CD4-positive, alpha-beta T cell treated with Interleukin-1 beta for 1 hour (primary cell): ENCODE measurements around the gene ADAMTSL3.

ENCODE experiments used
- DNase-seq, 2 donors: peaks; one replicate each; pipeline ENCODE4 v3.0.0-alpha.2; 2020 to 2022

Gene ADAMTSL3

DNA sequence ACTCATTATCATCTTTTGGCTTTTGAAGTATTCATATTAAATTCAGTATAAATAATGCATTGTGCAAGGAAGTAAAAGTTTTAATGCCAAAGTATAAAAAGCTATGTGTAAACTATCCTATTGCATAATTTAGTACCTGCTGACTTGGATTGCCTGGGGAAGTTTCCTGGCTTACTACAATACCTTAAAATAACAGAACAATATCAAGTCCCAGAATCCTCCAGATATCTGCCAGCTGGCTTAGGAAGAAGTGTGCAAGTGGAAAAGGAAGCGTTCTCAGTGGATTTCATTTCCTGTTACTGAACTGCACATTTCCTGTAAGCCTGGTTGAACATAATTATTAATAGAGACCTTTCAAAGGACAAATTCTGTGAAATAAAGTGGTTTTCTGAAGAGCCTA lies 236.7 kb downstream of the ADAMTSL3 start:
- no peak for DNase-seq

GRCh38 chr15:83892498-83892897 lies 238.6 kb downstream of the ADAMTSL3 start:
- DNase-seq, result no peak

DNA sequence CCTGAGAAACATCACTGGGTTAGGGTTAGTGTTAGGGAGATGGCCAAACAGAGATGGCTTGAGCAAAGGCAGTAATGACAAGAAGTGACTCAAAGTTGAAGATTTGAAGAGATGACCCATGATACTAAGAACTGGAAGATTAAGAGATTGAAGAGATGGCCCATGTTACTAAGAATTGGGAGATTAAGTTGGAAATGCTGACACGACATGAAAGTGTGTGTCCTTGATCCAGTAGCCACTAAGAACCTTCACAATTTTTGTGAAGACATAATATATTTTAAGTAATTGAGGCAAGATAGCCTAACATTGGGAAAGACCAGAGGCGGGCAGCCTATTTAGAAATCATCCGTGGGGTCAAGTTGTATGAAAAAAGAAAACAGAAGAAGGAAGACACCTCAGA lies 239.4 kb downstream of the ADAMTSL3 start:
- DNase-seq, result no peak

- no peak for DNase-seq
Measured at GRCh38 chr15:83897037-83897436, 243.1 kb downstream of the ADAMTSL3 start.

DNA sequence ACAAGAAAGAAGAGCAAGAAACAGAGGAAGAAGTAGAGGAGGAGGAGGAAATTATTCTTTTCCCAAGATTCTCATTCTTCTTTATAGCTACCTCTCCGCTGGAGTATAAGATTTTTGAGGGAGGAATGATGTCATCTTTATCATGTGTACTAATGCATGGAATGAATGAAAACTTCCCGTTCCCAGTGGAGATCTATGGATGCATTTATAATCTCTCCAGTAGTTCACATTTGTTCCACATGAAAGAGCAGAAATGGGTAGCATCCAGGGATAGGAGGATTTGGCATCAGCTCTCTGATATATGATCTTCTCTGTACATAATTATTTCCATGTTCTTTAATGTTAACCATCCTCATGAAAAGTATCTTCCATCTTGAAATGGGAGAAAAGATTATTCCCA lies 244.4 kb downstream of the ADAMTSL3 start:
- no peak for DNase-seq

GRCh38 chr15:83899670-83900069 lies 245.7 kb downstream of the ADAMTSL3 start:
- no peak for DNase-seq

DNA sequence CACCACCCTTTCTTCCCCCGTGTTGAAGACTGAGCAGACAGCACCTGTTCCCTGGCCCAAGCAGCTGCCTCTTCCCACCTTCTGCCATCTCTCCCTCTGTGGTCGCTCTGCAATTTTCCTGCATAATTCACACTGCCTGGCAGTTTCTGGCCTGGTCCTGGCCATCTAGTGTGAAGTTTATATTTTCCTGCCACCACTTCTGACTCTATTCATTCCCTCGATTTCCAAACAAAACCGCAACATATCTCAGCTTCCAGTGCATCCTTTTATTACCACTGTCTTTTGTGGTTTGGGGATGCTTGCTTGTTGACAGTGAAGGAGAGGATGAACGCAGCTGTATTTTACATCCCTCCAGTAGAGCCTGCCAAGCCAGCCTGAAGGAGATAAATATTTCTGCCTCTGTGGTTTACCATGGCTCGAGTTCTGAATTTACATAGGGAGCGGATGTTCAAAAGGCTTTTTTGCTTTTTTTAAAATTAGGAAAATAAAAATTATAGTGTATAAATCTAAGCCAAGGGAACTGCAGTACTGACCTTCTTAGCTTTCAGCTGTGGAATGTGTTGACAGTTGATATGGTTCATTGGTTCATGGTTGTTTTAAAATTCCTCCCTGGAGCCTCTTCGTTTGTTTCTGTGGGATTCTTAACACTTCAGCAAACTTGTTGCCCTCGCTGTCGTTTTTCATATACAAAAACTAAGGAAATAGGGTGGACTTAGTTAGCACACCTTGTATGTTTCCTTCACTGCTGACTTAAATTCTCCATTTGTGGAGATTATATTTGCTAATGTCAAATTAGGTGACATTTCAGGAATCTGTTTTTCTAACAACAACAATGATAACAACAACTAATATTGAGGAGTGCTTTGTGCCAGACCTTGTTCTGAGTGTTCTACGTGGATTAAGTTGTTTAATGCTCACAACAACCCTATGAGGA lies 250.5 kb downstream of the ADAMTSL3 start:
- no peak for DNase-seq

DNA sequence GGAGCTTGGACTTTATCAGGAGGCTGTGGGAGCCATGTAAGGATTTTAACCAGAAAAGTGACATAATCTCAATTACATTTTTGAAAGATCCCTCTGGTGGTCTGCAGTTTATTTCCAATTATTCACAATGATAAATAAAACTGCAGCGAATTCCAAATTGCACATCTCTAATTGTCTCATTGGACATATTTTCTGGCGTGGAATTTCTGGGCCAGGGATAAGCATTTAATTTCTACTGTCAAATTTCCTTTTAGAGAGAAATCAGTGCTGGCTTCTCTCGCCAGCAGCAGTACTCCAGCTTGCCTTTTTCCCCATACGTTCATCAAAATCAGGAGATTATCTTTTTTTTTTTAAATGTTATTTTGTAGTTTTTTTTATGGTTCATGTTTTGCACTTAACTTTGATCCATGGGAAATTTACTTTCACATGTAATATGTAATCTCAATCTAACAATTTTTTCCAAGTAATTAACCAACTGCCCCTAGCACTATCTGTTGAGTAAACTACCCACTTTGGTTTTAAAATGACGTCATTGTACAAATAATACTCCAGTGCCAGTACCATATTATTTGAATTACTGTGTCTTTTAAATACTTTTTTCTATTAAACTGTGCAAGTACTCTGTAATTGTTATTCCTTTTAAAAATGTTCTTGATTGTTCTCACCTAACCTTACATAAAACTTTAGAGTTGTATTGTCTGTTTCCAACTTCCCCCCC lies 251.8 kb downstream of the ADAMTSL3 start:
- no peak for DNase-seq

GRCh38 chr15:83911345-83911744 lies 257.4 kb downstream of the ADAMTSL3 start:
- DNase-seq, result no peak

GRCh38 chr15:83912343-83912742 lies 258.4 kb downstream of the ADAMTSL3 start:
- DNase-seq, result no peak

DNA sequence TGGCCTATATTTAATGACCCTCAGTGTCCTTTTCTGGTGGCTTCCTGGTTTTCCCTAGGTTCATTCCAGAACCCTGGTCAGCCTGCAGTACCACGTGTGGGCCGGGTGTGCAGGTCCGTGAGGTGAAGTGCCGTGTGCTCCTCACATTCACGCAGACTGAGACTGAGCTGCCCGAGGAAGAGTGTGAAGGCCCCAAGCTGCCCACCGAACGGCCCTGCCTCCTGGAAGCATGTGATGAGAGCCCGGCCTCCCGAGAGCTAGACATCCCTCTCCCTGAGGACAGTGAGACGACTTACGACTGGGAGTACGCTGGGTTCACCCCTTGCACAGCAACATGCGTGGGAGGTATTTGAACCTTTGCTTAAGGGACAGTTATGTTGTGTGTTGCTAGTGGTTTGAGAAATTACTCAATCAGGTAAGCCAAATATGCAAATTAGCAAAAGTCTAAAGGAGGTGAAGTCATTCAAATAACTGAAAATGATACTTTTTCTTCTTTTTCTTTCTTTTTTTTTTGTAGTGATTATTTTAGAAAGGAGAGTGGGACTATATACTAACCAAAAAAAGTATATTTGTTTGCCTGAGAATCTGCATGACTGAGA lies 259.2 kb downstream of the ADAMTSL3 start:
- DNase-seq, result no peak

- no peak for DNase-seq
Measured at GRCh38 chr15:83914906-83915305, 261.0 kb downstream of the ADAMTSL3 start.

DNA sequence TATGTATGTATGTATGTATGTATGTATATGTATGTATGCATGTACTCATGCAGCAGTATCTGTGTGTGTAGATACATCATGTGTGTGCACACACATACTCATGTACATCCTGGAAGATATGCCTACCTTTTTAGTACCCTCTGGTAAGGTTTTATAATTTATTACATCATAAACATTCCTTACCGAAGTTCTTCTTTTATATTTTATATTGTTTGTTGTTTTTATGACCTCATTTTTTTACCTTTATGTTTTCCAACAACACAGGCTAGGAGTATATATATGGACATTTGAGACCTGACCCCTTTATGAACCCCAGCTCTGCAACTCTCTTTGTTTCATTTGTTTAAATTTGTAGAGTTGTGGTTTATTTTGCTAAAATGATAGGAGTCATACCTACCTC lies 263.5 kb downstream of the ADAMTSL3 start:
- DNase-seq, result no peak

- DNase-seq, result no peak
Measured at GRCh38 chr15:83918011-83918410, 264.1 kb downstream of the ADAMTSL3 start.

DNA sequence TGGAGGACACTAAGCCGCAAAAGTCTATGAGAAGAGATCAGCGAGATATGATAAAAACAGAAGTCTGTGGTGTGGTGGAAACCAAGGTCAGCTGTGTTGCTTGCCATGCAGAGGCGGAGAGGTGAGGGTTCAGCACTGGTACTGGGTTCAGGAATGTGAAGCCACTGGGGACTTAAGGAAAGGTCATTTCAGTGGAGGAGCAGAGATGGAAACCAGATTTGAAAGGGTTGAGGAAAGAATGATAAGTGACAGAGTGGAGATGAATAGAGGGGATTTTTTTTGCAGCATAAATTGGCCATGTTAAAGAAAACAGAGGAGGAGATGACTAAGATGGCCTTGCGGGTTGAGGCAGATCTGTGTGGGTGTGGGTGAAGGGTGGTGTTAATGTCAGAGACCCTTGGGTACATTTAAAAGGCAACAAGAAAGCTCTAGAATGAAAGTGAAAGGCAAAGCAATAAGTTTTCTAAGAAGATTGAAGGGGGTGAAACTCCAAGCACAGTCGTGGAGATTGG lies 265.5 kb downstream of the ADAMTSL3 start:
- no peak for DNase-seq

DNA sequence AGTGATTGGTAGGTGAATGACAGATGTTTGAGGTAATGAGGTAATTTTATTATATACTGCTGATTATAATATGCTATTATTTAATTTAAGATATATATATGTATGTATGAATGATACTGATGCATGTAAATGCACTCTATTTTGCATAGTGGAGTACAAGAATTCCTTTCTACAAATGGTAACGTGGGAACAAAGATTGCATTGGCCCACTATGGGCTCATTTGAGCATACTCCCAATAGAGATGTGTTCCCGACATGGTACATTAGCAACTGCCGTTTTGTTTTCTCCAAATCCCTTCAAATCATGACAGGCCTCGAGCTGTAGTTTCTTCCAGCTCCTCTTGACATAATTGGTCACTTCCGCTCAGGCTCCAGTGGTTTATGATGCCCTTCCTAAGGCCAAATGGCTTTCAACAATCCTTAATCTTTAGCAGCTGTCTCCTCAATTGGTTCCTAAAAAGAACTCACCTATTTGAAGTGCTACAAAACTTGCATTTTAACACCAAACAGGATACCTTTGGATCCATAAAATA lies 266.1 kb downstream of the ADAMTSL3 start:
- no peak for DNase-seq

- no peak for DNase-seq
Measured at GRCh38 chr15:83922649-83923294, 268.8 kb downstream of the ADAMTSL3 start.

DNA sequence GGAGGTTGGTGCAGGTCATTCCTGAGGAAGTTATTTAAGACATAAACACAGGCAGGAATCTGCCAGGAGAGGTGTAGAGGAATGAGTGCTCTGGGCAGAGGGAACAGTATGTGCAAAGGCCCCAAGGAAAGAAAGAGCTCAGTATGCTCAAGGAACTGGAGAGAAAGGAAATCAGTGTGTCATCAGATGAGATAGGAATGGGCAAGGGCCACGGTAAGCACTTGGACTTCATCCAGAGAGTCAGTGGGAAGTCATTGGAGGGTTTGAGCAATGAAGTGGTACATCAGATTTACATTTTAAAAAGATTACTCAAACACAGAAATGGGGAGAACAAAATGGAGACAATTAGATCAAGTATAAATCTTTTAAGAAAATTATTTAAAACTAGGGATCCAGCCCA lies 272.2 kb downstream of the ADAMTSL3 start:
- no peak for DNase-seq

DNA sequence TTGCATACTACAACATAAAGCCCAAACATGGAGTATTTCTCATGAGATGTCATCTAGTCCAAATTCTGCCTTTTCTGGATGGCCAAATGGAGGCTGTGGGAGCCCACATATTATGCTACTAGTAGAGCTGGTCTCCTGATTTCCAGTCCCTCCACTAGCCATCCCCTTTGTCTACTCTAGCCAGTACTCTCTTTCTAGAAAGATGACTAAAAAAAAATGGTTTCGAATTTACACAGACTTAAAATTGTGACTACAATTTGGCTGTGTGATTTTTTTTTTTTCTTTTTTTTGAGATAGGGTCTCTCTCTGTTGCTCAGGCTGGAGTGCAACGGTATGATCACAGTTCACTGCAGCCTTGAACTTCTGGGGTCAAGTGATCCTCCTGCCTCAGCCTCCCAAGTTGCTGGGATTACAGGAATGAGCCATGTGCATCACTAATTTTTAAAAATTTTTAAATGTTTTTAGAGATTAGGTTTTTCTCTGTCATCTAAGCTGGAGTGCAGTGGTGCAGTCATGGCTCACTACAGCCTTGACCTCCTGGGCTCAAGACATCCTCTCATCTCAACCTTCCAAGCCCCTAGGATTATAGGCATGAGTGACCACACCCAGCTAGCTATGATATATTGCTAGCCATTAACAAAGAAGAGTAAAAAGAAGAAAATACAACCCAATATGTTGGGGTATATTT lies 273.9 kb downstream of the ADAMTSL3 start:
- DNase-seq, result no peak

GRCh38 chr15:83928392-83928734 lies 274.4 kb downstream of the ADAMTSL3 start:
- DNase-seq, result no peak

DNA sequence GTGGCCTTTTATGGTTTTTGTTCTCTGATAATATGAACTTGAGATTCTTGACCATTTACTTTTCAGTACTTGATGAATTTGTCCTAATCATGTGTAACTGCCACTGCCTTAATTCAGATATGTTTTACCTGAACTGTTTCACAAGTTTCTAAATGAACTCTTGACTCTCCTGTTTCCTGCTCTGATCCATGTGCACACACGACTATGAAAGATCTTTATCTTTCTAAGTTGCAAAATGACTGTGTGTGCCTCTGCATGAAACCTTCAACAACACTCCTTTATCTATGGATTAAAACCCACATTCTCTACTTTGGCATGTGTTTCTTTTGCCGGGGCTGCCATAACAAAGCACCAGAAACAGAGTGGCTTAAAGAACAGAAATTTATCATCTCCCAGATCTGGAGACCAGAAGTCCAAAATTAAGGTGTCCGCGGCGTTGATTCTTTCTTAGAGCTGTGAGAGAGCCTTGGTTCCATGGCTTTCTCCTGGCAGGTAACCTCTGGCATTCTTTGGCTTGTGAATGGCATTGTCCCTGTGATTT lies 275.0 kb downstream of the ADAMTSL3 start:
- DNase-seq, result no peak

- DNase-seq, result no peak
Measured at GRCh38 chr15:83929619-83930018, 275.7 kb downstream of the ADAMTSL3 start.
